ENCODE measurements around the gene MEGF6.

DNA sequence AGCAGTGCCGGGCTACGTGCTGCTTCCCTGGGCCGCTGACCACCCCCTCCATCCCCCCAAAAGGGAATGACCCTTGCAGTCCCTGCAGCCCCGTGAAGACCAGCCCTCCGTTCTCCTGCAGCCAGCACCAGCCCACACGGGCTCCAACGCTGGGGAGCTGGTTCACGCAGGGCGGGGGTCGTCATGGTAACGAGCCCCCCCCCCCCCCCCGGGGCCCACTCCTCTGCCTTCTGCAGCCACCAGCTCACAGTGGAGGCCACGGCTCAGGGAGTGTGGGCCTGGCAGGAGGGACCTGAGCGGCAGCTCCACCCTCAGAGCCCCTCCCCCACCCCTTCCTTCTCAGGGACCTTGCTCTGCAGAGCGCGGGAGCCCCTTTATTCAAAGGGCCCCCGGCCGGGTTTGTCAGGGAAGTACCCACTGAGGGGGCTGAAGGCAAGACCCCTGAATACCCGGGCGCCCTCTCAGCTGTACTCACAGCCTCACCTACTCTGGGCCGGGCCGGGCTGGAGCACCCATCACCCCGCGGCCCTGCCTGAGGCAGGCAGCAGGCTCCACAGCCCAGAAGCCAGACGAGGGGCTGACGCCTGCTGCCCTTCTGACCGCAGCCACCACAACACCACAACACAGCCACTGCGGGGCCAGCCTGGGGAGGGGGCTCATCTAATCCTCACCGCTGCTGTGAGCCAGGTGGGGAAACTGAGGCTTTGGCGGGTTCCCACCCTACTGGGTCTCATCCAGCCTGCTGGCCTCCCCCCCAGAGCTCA lies 12.6 kb downstream of the MEGF6 start:
- no peak for TF ChIP-seq CHD4 (IDR thresholded peaks at IDR 0.05; ENCODE audit: insufficient read depth, insufficient replicate concordance, low read depth, low read length, poor library complexity, severe bottlenecking)
- TF ChIP-seq YBX1 (IDR thresholded peaks at IDR 0.05), result no peak
- no peak for TF ChIP-seq ZFP36 (IDR thresholded peaks at IDR 0.05; ENCODE audit: low read depth, low read length, partially characterized antibody)
- no peak for TF ChIP-seq CEBPB (tag; IDR thresholded peaks at IDR 0.05)
- TF ChIP-seq, protein P1, sequence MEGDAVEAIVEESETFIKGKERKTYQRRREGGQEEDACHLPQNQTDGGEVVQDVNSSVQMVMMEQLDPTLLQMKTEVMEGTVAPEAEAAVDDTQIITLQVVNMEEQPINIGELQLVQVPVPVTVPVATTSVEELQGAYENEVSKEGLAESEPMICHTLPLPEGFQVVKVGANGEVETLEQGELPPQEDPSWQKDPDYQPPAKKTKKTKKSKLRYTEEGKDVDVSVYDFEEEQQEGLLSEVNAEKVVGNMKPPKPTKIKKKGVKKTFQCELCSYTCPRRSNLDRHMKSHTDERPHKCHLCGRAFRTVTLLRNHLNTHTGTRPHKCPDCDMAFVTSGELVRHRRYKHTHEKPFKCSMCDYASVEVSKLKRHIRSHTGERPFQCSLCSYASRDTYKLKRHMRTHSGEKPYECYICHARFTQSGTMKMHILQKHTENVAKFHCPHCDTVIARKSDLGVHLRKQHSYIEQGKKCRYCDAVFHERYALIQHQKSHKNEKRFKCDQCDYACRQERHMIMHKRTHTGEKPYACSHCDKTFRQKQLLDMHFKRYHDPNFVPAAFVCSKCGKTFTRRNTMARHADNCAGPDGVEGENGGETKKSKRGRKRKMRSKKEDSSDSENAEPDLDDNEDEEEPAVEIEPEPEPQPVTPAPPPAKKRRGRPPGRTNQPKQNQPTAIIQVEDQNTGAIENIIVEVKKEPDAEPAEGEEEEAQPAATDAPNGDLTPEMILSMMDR (IDR thresholded peaks at IDR 0.05 in 2 of 3, conservative IDR thresholded peaks at IDR 0.05 in 1 of 3; ENCODE audit: insufficient read depth in 2 of 3, low read depth in 1 of 3, low read length in 3 of 3), result no peak
- no peak for TF ChIP-seq MEIS2 (IDR thresholded peaks at IDR 0.05; ENCODE audit: partially characterized antibody)
- no peak for TF ChIP-seq SIN3A (IDR thresholded peaks at IDR 0.05; ENCODE audit: borderline replicate concordance in 2 of 2, control insufficient read depth in 1 of 2, low read depth in 2 of 2, low read length in 2 of 2)
- no peak for TF ChIP-seq MYC (IDR thresholded peaks at IDR 0.05; ENCODE audit: low read depth, low read length)
- TF ChIP-seq MYC (CRISPR knock-in tag; IDR thresholded peaks at IDR 0.05; ENCODE audit: borderline replicate concordance, low read depth), result no peak
- no peak for TF ChIP-seq FOXM1 (IDR thresholded peaks at IDR 0.05; ENCODE audit: low read depth)
- no peak for TF ChIP-seq FOXM1 (CRISPR knock-in tag; IDR thresholded peaks at IDR 0.05; ENCODE audit: low read depth)

All from K562 (cell line).